ENCODE measurements around the gene ZNF581.

ZNF581 gene

DNA sequence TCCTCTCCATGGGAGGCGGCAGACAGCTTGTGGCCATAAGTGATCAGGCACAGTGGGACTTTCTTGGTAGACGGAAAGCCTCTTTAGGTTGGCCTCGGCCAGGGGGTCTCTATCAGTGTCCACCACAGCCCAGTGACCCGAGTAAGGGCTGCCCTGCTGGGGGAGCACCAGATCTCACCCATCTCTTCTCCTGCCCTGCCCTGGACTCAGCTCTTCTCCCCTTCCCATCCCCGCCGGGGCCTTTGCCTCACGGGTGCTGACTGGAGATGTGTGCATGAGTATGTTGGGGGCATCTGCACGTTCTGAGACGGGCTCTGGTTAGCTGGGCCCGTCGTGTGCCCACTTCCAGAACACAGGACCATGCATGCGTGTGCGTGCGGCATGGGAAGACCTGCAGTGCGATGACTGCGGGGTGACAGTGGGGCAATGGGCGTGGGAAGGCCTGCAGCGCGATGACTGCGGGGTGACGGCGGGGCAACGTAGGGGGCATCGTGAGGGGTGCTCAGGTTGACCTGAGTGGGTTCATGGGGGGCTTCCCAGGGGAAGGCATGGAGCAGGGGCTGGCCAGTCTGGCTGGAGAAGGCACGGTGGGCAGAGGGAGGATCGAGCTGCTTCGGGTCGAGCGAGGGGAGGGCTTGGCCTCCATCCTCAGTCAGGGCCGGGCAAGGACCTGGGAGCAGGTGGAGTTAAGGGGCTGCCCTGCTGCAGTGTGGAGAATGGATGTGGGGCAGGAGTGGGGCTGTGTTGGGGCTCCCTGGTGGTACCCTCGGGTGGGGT, 47.5 kb downstream of the ZNF581 start:
- DNase-seq (ENCODE audit: low read depth), result no peak
- TF ChIP-seq, protein P1, sequence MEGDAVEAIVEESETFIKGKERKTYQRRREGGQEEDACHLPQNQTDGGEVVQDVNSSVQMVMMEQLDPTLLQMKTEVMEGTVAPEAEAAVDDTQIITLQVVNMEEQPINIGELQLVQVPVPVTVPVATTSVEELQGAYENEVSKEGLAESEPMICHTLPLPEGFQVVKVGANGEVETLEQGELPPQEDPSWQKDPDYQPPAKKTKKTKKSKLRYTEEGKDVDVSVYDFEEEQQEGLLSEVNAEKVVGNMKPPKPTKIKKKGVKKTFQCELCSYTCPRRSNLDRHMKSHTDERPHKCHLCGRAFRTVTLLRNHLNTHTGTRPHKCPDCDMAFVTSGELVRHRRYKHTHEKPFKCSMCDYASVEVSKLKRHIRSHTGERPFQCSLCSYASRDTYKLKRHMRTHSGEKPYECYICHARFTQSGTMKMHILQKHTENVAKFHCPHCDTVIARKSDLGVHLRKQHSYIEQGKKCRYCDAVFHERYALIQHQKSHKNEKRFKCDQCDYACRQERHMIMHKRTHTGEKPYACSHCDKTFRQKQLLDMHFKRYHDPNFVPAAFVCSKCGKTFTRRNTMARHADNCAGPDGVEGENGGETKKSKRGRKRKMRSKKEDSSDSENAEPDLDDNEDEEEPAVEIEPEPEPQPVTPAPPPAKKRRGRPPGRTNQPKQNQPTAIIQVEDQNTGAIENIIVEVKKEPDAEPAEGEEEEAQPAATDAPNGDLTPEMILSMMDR (conservative IDR thresholded peaks at IDR 0.05; ENCODE audit: low read depth, low read length), result no peak
- no peak overlapping the region for H3K4me3 ChIP-seq (ENCODE audit: low read depth, low read length)

DNA sequence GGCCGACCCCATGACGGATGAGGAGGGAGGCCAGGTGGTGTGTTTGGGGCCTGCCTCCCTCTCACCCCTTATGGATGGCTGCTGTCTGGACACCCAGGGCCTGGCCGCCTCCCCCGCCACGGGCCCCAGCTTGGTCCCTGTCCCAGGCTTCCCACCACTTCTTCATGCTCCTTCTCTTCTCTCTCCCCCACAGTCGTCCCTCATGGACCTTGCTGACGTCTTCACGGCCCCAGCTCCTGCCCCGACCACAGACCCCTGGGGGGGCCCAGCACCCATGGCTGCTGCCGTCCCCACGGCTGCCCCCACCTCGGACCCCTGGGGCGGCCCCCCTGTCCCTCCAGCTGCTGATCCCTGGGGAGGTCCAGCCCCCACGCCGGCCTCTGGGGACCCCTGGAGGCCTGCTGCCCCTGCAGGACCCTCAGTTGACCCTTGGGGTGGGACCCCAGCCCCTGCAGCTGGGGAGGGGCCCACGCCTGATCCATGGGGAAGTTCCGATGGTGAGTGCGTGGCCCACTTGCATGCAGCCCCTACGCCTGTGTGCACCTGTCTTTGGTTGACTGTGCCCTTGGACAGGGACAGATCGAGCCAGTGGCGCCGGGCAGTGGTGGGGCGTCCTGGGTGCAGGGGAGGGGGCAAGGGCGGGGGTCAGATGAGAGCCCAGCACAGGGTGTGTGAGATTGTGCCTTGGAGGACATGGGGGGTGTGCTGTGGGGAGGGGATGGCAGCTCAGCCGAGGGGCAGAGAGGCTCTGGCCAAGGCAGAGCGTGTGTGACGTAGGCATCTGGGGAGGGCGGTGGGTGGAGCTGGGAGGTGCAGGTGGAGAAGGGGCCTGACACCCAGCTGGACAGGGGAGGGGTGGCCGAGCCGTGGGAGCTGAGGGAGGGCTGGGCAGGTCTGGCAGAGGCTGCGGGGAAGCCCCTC, 48.4 kb downstream of the ZNF581 start:
- no peak for DNase-seq (ENCODE audit: low read depth)
- TF ChIP-seq, protein P1 (conservative IDR thresholded peaks at IDR 0.05; ENCODE audit: low read depth, low read length), result no peak

DNA sequence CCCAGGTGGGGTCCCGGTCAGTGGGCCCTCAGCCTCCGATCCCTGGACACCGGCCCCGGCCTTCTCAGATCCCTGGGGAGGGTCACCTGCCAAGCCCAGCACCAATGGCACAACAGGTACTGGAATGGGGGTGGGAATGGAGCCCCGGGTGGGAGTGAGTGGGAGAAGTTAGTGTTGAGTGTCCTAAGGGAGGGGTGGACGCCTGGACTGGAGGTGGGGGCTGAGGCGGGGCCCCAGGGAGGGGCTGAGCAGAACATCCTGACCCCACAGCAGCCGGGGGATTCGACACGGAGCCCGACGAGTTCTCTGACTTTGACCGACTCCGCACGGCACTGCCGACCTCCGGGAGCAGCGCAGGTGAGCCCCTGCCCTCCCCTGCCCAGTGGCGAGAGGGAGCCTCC, 49.2 kb downstream of the ZNF581 start:
- no peak for DNase-seq (ENCODE audit: low read depth)
- TF ChIP-seq, protein P1 (conservative IDR thresholded peaks at IDR 0.05; ENCODE audit: low read depth, low read length), result no peak
- H3K4me3 ChIP-seq (ENCODE audit: low read depth, low read length), result no peak overlapping the region

More for the DNA sequence above, 48.4 kb downstream of the ZNF581 start:
- no peak overlapping the region for H3K4me3 ChIP-seq (ENCODE audit: low read depth, low read length)

- DNase-seq (ENCODE audit: low read depth), result no peak
- TF ChIP-seq, protein P1 (conservative IDR thresholded peaks at IDR 0.05; ENCODE audit: low read depth, low read length), result no peak
- no peak overlapping the region for H3K4me3 ChIP-seq (ENCODE audit: low read depth, low read length)
Measured at GRCh38 chr19:55693336-55693974, 50.0 kb downstream of the ZNF581 start.

GRCh38 chr19:55694241-55694655, 50.8 kb downstream of the ZNF581 start:
- H3K4me3 ChIP-seq (ENCODE audit: low read depth, low read length), result no peak overlapping the region
- TF ChIP-seq, protein P1 (conservative IDR thresholded peaks at IDR 0.05; ENCODE audit: low read depth, low read length), result no peak
- no peak for DNase-seq (ENCODE audit: low read depth)

DNA sequence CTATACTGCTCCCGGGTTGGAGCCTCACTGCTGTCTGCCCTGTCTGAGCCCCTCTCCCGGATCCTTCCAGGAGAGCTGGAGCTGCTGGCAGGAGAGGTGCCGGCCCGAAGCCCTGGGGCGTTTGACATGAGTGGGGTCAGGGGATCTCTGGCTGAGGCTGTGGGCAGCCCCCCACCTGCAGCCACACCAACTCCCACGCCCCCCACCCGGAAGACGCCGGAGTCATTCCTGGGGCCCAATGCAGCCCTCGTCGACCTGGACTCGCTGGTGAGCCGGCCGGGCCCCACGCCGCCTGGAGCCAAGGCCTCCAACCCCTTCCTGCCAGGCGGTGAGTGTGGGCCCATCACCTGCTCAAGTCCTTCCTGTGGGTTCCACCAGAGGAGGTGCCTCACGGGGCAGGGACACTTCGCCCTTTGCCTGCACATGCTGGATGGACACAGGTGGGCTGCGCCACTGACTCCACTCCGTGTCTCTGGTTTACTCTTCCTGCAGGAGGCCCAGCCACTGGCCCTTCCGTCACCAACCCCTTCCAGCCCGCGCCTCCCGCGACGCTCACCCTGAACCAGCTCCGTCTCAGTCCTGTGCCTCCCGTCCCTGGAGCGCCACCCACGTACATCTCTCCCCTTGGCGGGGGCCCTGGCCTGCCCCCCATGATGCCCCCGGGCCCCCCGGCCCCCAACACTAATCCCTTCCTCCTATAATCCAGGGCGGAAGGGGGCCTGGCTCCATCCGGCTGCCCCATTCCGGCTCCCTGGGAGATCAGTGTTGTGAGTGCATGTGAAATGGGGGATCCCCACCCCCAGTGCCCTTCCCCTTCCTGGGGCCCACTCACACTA, 51.4 kb downstream of the ZNF581 start:
- no peak overlapping the region for H3K4me3 ChIP-seq (ENCODE audit: low read depth, low read length)
- TF ChIP-seq, protein P1 (conservative IDR thresholded peaks at IDR 0.05; ENCODE audit: low read depth, low read length), result no peak
- DNase-seq (ENCODE audit: low read depth), result no peak
